GM23248 (cell line): Measurements from ENCODE around the gene ULBP3. TPM values are rescaled to one million over a fixed set of nuclear protein-coding genes. Genes with fewer than 3 reads are reported as not detected.
"Not testable (repeated sequence)": the region's sequence is repeated elsewhere in the genome, so short reads cannot be mapped to it uniquely, and the experiment has no call there.

Experiments used
- DNase-seq: peaks from one replicate; pipeline ENCODE4 v3.0.0-alpha.2; 2015
- H2AFZ ChIP-seq: fragments of 200-600 bp; sonication (generic); 2 replicates; pipeline ENCODE4 v1.6.1; 2016; ENCODE audit warnings: antibody characterized with exemption
- H3F3A ChIP-seq: fragments of 200-600 bp; sonication (generic); 2 replicates; pipeline ENCODE4 v1.6.1; 2016; ENCODE audit warnings: mild to moderate bottlenecking, antibody characterized with exemption, mixed run types; ENCODE audit not compliant: insufficient read depth
- H3K27ac ChIP-seq: fragments of 200-600 bp; sonication (generic); 2 replicates; pipeline ENCODE4 v1.5.1; 2016; ENCODE audit warnings: mild to moderate bottlenecking
- H3K27me3 ChIP-seq: fragments of 200-600 bp; sonication (generic); replicated peaks from 2 replicates; pipeline ENCODE4 v1.6.1; 2016; ENCODE audit warnings: mild to moderate bottlenecking; ENCODE audit not compliant: insufficient read depth
- H3K36me3 ChIP-seq: fragments of 200-600 bp; sonication (generic); 2 replicates; pipeline ENCODE4 v1.6.1; 2016; ENCODE audit warnings: low read depth, mild to moderate bottlenecking
- H3K4me1 ChIP-seq: fragments of 200-600 bp; sonication (generic); 2 replicates; pipeline ENCODE4 v1.6.1; 2016; ENCODE audit warnings: mild to moderate bottlenecking; ENCODE audit not compliant: insufficient read depth
- H3K4me2 ChIP-seq: fragments of 200-600 bp; sonication (generic); one replicate; pipeline ENCODE4 v1.6.1; 2016; ENCODE audit warnings: mild to moderate bottlenecking; ENCODE audit not compliant: unreplicated experiment
- H3K4me3 ChIP-seq: fragments of 200-600 bp; sonication (generic); 2 replicates; pipeline ENCODE4 v1.5.1; 2016; ENCODE audit warnings: mild to moderate bottlenecking
- H3K79me2 ChIP-seq: fragments of 200-600 bp; sonication (generic); 2 replicates; pipeline ENCODE4 v1.6.1; 2016; ENCODE audit warnings: mild to moderate bottlenecking; ENCODE audit not compliant: insufficient read depth
- H3K9ac ChIP-seq: fragments of 200-600 bp; sonication (generic); 2 replicates; pipeline ENCODE4 v1.6.1; 2016; ENCODE audit warnings: mild to moderate bottlenecking
- H3K9me2 ChIP-seq: fragments of 200-600 bp; sonication (generic); 2 replicates; pipeline ENCODE4 v1.6.1; 2016; ENCODE audit warnings: mixed run types, mild to moderate bottlenecking, moderate library complexity; ENCODE audit not compliant: insufficient read depth
- H3K9me3 ChIP-seq: fragments of 200-600 bp; sonication (generic); one replicate; pipeline ENCODE4 v1.6.1; 2017; ENCODE audit warnings: low read depth
- H4K20me1 ChIP-seq: fragments of 200-600 bp; sonication (generic); 2 replicates; pipeline ENCODE4 v1.6.0; 2016; ENCODE audit not compliant: insufficient read depth
- EZH2 ChIP-seq: fragments of 200-600 bp; sonication (generic); IDR thresholded peaks from 2 replicates; pipeline ENCODE4 v1.6.1; 2018; ENCODE audit warnings: antibody characterized with exemption, mild to moderate bottlenecking; ENCODE audit not compliant: insufficient read depth, poor library complexity, severe bottlenecking
- WGBS, 2 experiments: methylation state at CpG; one replicate each; pipeline ENCODE4 v1.1.6; 2015 to 2017; ENCODE audit warnings: low lambda C conversion rate in 2 of 2, low coverage in 1 of 2; ENCODE audit errors: missing lambda C conversion rate in 2 of 2; 5-methylcytosine and 5-hydroxymethylcytosine counted together
- in situ Hi-C: fragments of 300-500 bp; cut with MboI; formaldehyde crosslinking; loops from 2 replicates; pipeline ENCODE4 v1.15.0; 2020
- polyA plus RNA-seq: library from polyadenylated mRNA; unstranded; fragments of >200 nt; fragmentation: Nextera tagmentation; extraction: Ambion mirVana; gene quantifications from 2 replicates; pipeline ENCODE4 v1.2.1, GENCODE V29; 2016
- total RNA-seq: library from RNA; depleted of rRNA; stranded (reverse); fragments of >200 nt; shearing (Covaris generic); gene quantifications from 2 replicates; pipeline ENCODE4 v1.2.3, GENCODE V29; 2014; rRNA removed

The ULBP3 gene
- total and polyA plus RNA-seq, 2 experiments from 2014 or later: 4.4 to 12.6 TPM

GRCh38 chr6:150013785-150014622, 54.9 kb downstream of the ULBP3 start:
- H3K79me2 ChIP-seq, H3K9me2 ChIP-seq, H3F3A ChIP-seq, H3K4me3 ChIP-seq, DNase-seq, H4K20me1 ChIP-seq, H2AFZ ChIP-seq, H3K36me3 ChIP-seq, H3K4me1 ChIP-seq, H3K4me2 ChIP-seq, H3K9ac ChIP-seq, H3K9me3 ChIP-seq, H3K27ac ChIP-seq: not testable (repeated sequence)
- TF ChIP-seq EZH2: peak; percentile 75
- peaks cover 67% of the 10 kb centered on the region for H3K27me3 ChIP-seq
- in situ Hi-C loops: loop anchor here (10.0 kb wide), 1 partner anchor 79 kb away; no protein-coding TSS in a partner anchor
- WGBS, 2 experiments: 8 to 15% methylated on average over 10 to 13 of the region's 24 CpGs

- not testable (repeated sequence) for H3F3A ChIP-seq, H3K9ac ChIP-seq, H3K9me2 ChIP-seq, H2AFZ ChIP-seq, H4K20me1 ChIP-seq, H3K36me3 ChIP-seq, DNase-seq, H3K27ac ChIP-seq, H3K9me3 ChIP-seq, H3K4me3 ChIP-seq, H3K79me2 ChIP-seq, H3K4me2 ChIP-seq, H3K4me1 ChIP-seq
- H3K27me3 ChIP-seq: peaks cover 75% of the 10 kb centered on the region
- 26% methylated on average over 8 of the region's 8 CpGs for WGBS, 2 experiments
- in situ Hi-C loops: loop anchor here (10.0 kb wide), 1 partner anchor 78 kb away; no protein-coding TSS in a partner anchor
Observed at GRCh38 chr6:150012846-150013784, 55.8 kb downstream of the ULBP3 start.

Other genes with a start within 250 kb of the ULBP3 start
- 108 and 168 TPM in 2 replicates for gene LRP11, start 204.8 kb downstream of the ULBP3 start, total RNA-seq
- gene LRP11, start 204.8 kb downstream of the ULBP3 start, polyA plus RNA-seq: 44.9 and 50.3 TPM in 2 replicates
- gene RAET1E, start 171.0 kb downstream of the ULBP3 start, total RNA-seq: 8.6 and 10.4 TPM in 2 replicates
- 8.1 and 8.8 TPM in 2 replicates for gene RAET1E, start 171.0 kb downstream of the ULBP3 start, polyA plus RNA-seq
- gene RAET1G, start 146.0 kb downstream of the ULBP3 start, total RNA-seq: 5.2 and 8.9 TPM in 2 replicates
- gene RAET1G, start 146.0 kb downstream of the ULBP3 start, polyA plus RNA-seq: 15.5 and 15.8 TPM in 2 replicates
- gene ULBP2, start 127.1 kb downstream of the ULBP3 start, total RNA-seq: 11.4 and 23.8 TPM in 2 replicates
- gene ULBP2, start 127.1 kb downstream of the ULBP3 start, polyA plus RNA-seq: 29.5 and 30.1 TPM in 2 replicates
- gene ULBP1, start 105.2 kb downstream of the ULBP3 start, total RNA-seq: 5.8 and 6.1 TPM in 2 replicates
- 8.7 and 9.1 TPM in 2 replicates for gene ULBP1, start 105.2 kb downstream of the ULBP3 start, polyA plus RNA-seq
- gene RAET1L, start 43.6 kb downstream of the ULBP3 start, total RNA-seq: not detected in 2 replicates
- not detected in 2 replicates for gene RAET1L, start 43.6 kb downstream of the ULBP3 start, polyA plus RNA-seq
- gene PPP1R14C, start 73.9 kb upstream of the ULBP3 start, total RNA-seq: 6.3 and 8.2 TPM in 2 replicates
- gene PPP1R14C, start 73.9 kb upstream of the ULBP3 start, polyA plus RNA-seq: 9.4 and 10.1 TPM in 2 replicates